SK-N-SH (cell line): ENCODE data around the gene TMED6. TPM values are rescaled to one million over a fixed set of nuclear protein-coding genes. Genes with fewer than 3 reads are reported as not detected.

Source experiments
- CTCF ChIA-PET: fragments of 300-600, 350-600 bp; formaldehyde crosslinking; extraction: SDS; loops from one replicate; lab custom pipeline; 2021; lab: Yijun Ruan, JAX
- POLR2A ChIA-PET: fragments of 350-600 bp; sonication (Branson Sonifier 250); formaldehyde crosslinking; extraction: SDS; loops from one replicate; lab custom pipeline; 2020; ENCODE audit warnings: antibody characterized with exemption, inconsistent platforms; lab: Yijun Ruan, JAX
- DNase-seq: peaks from one replicate; pipeline ENCODE4 v3.0.0; 2012
- H2AFZ ChIP-seq: fragments of 200-600 bp; sonication (generic); 2 replicates; pipeline ENCODE4 v1.8.1; 2016; ENCODE audit warnings: antibody characterized with exemption, mild to moderate bottlenecking, low read depth
- H3F3A ChIP-seq: fragments of 200-600 bp; sonication (generic); replicated peaks from 2 replicates; pipeline ENCODE3; 2016; ENCODE audit warnings: antibody characterized with exemption, mild to moderate bottlenecking; ENCODE audit not compliant: insufficient read depth
- H3K27ac ChIP-seq, 2 experiments: fragments of 200-500 bp in 1 of 2; fragments of 200-600 bp in 1 of 2; sonication (Bioruptor generic) in 1 of 2; sonication (generic), shearing (Covaris generic) in 1 of 2; 2 replicates each; pipeline versions ENCODE4 v1.5.1 to v1.6.1; 2014 to 2016; ENCODE audit warnings: low read depth in 2 of 2, inconsistent platforms in 1 of 2, low read length in 1 of 2, mild to moderate bottlenecking in 1 of 2, mixed read lengths in 1 of 2
- H3K27me3 ChIP-seq: fragments of 200-600 bp; sonication (generic), shearing (Covaris generic); 2 replicates; pipeline ENCODE4 v1.6.1; 2016; ENCODE audit warnings: mixed run types; ENCODE audit not compliant: insufficient read depth
- H3K36me3 ChIP-seq, 2 experiments: fragments of 200-500 bp in 1 of 2; fragments of 200-600 bp in 1 of 2; sonication (Bioruptor generic) in 1 of 2; sonication (generic) in 1 of 2; replicated peaks in 1 of 2; 2 replicates each; pipeline versions ENCODE3 to v1.5.1; 2014 to 2016; ENCODE audit warnings: low read length in 1 of 2, mild to moderate bottlenecking in 1 of 2; ENCODE audit not compliant: insufficient read depth in 2 of 2, control insufficient read depth in 1 of 2
- H3K4me1 ChIP-seq, 2 experiments: fragments of 200-500 bp in 1 of 2; fragments of 200-600 bp in 1 of 2; sonication (Bioruptor generic) in 1 of 2; sonication (generic), shearing (Covaris generic) in 1 of 2; 2 replicates each; pipeline versions ENCODE4 v1.5.1 to v1.6.1; 2014 to 2016; ENCODE audit warnings: low read depth in 1 of 2, low read length in 1 of 2, mixed run types in 1 of 2; ENCODE audit not compliant: insufficient read depth in 2 of 2, control insufficient read depth in 1 of 2
- H3K4me2 ChIP-seq: fragments of 200-600 bp; sonication (generic), shearing (Covaris generic); 2 replicates; pipeline ENCODE4 v1.6.1; 2017; ENCODE audit warnings: mixed run types
- H3K4me3 ChIP-seq, 2 experiments: fragments of 200-500 bp in 1 of 2; fragments of 200-600 bp in 1 of 2; sonication (Bioruptor generic) in 1 of 2; sonication (generic), shearing (Covaris generic) in 1 of 2; 2 replicates each; pipeline versions ENCODE4 v1.5.1 to v1.8.1; 2014 to 2016; ENCODE audit warnings: low read depth in 2 of 2, inconsistent platforms in 1 of 2, low read length in 1 of 2, mild to moderate bottlenecking in 1 of 2, mixed read lengths in 1 of 2, moderate library complexity in 1 of 2
- H3K79me2 ChIP-seq: fragments of 200-600 bp; sonication (generic); 2 replicates; pipeline ENCODE4 v1.8.1; 2017; ENCODE audit warnings: mild to moderate bottlenecking; ENCODE audit not compliant: insufficient read depth
- H3K9ac ChIP-seq: fragments of 200-600 bp; sonication (generic); 2 replicates; pipeline ENCODE4 v1.6.1; 2017; ENCODE audit warnings: mixed run types
- H3K9me2 ChIP-seq: fragments of 200-600 bp; sonication (generic); 2 replicates; pipeline ENCODE4 v1.6.1; 2017; ENCODE audit warnings: mixed run types
- H3K9me3 ChIP-seq: fragments of 200-600 bp; sonication (generic); 2 replicates; pipeline ENCODE4 v1.6.1; 2017; ENCODE audit warnings: mixed run types, mild to moderate bottlenecking, moderate library complexity
- H4K20me1 ChIP-seq: fragments of 200-600 bp; sonication (generic); 2 replicates; pipeline ENCODE4 v1.6.1; 2017; ENCODE audit warnings: mild to moderate bottlenecking, mixed run types; ENCODE audit not compliant: insufficient read depth
- ELF1 ChIP-seq: IDR thresholded peaks from 2 replicates; pipeline ENCODE4 v1.4.0; 2012
- FOXJ3 ChIP-seq: sonication (generic); formaldehyde crosslinking; IDR thresholded peaks from 2 replicates; pipeline ENCODE4 v1.5.1; 2020; ENCODE audit warnings: mild to moderate bottlenecking, missing genetic modification reagents
- FOXM1 ChIP-seq: IDR thresholded peaks from 2 replicates; pipeline ENCODE4 v1.4.0; 2012; ENCODE audit warnings: low read depth, mild to moderate bottlenecking
- RAD21 ChIP-seq: IDR thresholded peaks from 2 replicates; pipeline ENCODE4 v1.6.1; 2012; ENCODE audit warnings: mild to moderate bottlenecking, low read length
- RCOR1 ChIP-seq: fragments of 150-350 bp; IDR thresholded peaks from 2 replicates; pipeline ENCODE4 v1.6.1; 2017; ENCODE audit warnings: antibody characterized with exemption, low read length
- RFX5 ChIP-seq: IDR thresholded peaks from 2 replicates; pipeline ENCODE4 v1.6.1; 2012; ENCODE audit warnings: mild to moderate bottlenecking, improper control_type of control experiment, low read length
- TAF1 ChIP-seq: IDR thresholded peaks from 2 replicates; pipeline ENCODE4 v1.6.1; 2012; ENCODE audit warnings: low read depth, mild to moderate bottlenecking, low read length, moderate library complexity, borderline replicate concordance
- WGBS: methylation state at CpG from one replicate; pipeline ENCODE4 v1.1.6; 2017; ENCODE audit warnings: low lambda C conversion rate; 5-methylcytosine and 5-hydroxymethylcytosine counted together
- polyA plus RNA-seq, 3 experiments: library from polyadenylated mRNA; depleted of rRNA; stranded (reverse); fragments of >200 nt; gene quantifications; 2 replicates each; pipeline ENCODE4 v1.2.3, GENCODE V29; 2012
- TF ChIP-seq, protein P1 (sequence below): IDR thresholded peaks from 2 replicates; pipeline ENCODE4 v1.6.1; 2012; ENCODE audit warnings: mild to moderate bottlenecking, low read depth, low read length, moderate library complexity
- TF ChIP-seq, protein P2 (sequence below): fragments of 150-350 bp; IDR thresholded peaks from 2 replicates; pipeline ENCODE4 v1.6.1; 2017; ENCODE audit warnings: antibody characterized with exemption, low read length, low read depth, borderline replicate concordance
- TF ChIP-seq, protein P3 (sequence below): fragments of 150-350 bp; IDR thresholded peaks from 2 replicates; pipeline ENCODE4 v1.6.1; 2016; ENCODE audit warnings: mild to moderate bottlenecking, low read depth, low read length
- TF ChIP-seq, protein P4 (sequence below): IDR thresholded peaks from 2 replicates; pipeline ENCODE4; 2012

TMED6 gene
- polyA plus RNA-seq, 1 of the 3 experiments (the other 2 are of a cell fraction): not detected

DNA sequence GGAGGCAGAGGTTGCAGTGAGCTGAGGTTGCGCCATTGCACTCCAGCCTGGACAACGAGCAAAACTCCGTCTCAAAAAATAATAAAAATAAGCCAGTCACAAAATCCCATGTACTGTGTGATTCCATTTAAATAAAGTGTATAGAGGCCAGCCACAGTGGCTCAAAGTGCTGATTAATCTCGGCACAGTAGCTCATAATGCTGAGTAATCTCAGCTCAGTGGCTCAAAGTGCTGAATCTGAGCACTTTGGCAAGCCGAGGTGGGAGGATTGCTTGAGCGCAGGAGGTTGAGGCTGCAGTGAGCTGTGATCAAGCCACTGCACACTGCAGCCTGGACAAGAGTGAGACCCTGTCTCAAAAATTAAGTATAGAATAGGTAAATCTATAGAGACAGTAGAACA is 4.9 kb downstream of the TMED6 start:
- no peak overlapping the region for H2AFZ ChIP-seq
- CTCF ChIA-PET: no interaction called here

More for the DNA sequence above, 4.9 kb downstream of the TMED6 start:
- H3K27ac ChIP-seq: no peak overlapping the region
- H3K27me3 ChIP-seq: no peaks in the 10 kb centered on the region
- peaks cover 12% of the 10 kb centered on the region for H3F3A ChIP-seq
- POLR2A ChIA-PET: interaction anchor here (0.6 to 0.8 kb wide), 2 partner anchors 11 to 35 kb away, joined by 3 read pairs; no protein-coding TSS in a partner anchor
- peaks cover 0 to 5% of the 10 kb centered on the region in 2 experiments; a peak in 2 of 4 replicates for H3K4me1 ChIP-seq
- H3K9me2 ChIP-seq: no peaks in the 10 kb centered on the region
- peaks cover 15 to 28% of the 10 kb centered on the region in 2 experiments for H3K36me3 ChIP-seq
- no peak overlapping the region for H3K4me2 ChIP-seq
- TF ChIP-seq, protein P1, sequence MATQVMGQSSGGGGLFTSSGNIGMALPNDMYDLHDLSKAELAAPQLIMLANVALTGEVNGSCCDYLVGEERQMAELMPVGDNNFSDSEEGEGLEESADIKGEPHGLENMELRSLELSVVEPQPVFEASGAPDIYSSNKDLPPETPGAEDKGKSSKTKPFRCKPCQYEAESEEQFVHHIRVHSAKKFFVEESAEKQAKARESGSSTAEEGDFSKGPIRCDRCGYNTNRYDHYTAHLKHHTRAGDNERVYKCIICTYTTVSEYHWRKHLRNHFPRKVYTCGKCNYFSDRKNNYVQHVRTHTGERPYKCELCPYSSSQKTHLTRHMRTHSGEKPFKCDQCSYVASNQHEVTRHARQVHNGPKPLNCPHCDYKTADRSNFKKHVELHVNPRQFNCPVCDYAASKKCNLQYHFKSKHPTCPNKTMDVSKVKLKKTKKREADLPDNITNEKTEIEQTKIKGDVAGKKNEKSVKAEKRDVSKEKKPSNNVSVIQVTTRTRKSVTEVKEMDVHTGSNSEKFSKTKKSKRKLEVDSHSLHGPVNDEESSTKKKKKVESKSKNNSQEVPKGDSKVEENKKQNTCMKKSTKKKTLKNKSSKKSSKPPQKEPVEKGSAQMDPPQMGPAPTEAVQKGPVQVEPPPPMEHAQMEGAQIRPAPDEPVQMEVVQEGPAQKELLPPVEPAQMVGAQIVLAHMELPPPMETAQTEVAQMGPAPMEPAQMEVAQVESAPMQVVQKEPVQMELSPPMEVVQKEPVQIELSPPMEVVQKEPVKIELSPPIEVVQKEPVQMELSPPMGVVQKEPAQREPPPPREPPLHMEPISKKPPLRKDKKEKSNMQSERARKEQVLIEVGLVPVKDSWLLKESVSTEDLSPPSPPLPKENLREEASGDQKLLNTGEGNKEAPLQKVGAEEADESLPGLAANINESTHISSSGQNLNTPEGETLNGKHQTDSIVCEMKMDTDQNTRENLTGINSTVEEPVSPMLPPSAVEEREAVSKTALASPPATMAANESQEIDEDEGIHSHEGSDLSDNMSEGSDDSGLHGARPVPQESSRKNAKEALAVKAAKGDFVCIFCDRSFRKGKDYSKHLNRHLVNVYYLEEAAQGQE: no peak
- TF ChIP-seq FOXM1 (no peak), TAF1 (no peak), RAD21 (no peak), ELF1 (no peak), RCOR1 (no peak), FOXJ3 (CRISPR knock-in tag) (no peak), RFX5 (no peak)
- TF ChIP-seq, protein P2, sequence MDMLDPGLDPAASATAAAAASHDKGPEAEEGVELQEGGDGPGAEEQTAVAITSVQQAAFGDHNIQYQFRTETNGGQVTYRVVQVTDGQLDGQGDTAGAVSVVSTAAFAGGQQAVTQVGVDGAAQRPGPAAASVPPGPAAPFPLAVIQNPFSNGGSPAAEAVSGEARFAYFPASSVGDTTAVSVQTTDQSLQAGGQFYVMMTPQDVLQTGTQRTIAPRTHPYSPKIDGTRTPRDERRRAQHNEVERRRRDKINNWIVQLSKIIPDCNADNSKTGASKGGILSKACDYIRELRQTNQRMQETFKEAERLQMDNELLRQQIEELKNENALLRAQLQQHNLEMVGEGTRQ: no peak
- TF ChIP-seq, protein P3, sequence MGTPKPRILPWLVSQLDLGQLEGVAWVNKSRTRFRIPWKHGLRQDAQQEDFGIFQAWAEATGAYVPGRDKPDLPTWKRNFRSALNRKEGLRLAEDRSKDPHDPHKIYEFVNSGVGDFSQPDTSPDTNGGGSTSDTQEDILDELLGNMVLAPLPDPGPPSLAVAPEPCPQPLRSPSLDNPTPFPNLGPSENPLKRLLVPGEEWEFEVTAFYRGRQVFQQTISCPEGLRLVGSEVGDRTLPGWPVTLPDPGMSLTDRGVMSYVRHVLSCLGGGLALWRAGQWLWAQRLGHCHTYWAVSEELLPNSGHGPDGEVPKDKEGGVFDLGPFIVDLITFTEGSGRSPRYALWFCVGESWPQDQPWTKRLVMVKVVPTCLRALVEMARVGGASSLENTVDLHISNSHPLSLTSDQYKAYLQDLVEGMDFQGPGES: no peak
- TF ChIP-seq, protein P4, sequence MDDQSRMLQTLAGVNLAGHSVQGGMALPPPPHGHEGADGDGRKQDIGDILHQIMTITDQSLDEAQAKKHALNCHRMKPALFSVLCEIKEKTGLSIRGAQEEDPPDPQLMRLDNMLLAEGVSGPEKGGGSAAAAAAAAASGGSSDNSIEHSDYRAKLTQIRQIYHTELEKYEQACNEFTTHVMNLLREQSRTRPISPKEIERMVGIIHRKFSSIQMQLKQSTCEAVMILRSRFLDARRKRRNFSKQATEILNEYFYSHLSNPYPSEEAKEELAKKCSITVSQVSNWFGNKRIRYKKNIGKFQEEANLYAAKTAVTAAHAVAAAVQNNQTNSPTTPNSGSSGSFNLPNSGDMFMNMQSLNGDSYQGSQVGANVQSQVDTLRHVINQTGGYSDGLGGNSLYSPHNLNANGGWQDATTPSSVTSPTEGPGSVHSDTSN: no peak
- 98% methylated on average over 6 of the region's 6 CpGs for WGBS
- no peaks in the 10 kb centered on the region for H3K9me3 ChIP-seq
- no peak for DNase-seq
- H3K79me2 ChIP-seq: peaks cover 22% of the 10 kb centered on the region
- no peak overlapping the region for H3K4me3 ChIP-seq
- no peaks in the 10 kb centered on the region for H4K20me1 ChIP-seq
- no peak overlapping the region for H3K9ac ChIP-seq
